NCI-H1436 treated with DMSO at 0.1 percent for 48 hours (cell line): ENCODE data around the gene STK32C.
A peak's percentile ranks its signal among the peaks of the same experiment; 100 is the strongest.

Source experiments
- DNase-seq: peaks from one replicate; lab custom pipeline; 2025; lab: John Stamatoyannopoulos, UW

Gene STK32C

DNA sequence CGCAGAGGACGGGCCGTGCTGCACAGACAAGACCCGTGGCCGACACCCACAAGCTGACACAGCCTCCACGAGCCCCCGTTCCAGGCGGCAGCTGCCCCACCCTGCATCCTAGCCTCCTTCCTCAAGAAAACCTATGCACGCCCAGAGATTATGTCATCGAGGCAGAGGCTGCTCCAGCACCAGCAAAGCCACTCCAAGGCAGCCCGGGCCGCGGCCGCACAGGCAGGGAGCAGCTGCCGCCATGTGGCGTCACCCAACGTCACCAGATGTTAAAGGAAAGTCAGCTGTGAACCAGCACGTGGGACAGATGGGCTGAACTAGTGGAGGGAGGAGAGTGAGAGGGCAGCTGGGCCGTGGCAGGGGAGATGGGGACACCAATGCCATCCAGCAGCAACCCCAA, 59.8 kb downstream of the STK32C start:
- no peak for DNase-seq

GRCh38 chr10:132246296-132246695, 61.5 kb downstream of the STK32C start:
- DNase-seq, result no peak

GRCh38 chr10:132245056-132245455, 62.7 kb downstream of the STK32C start:
- no peak for DNase-seq

GRCh38 chr10:132243626-132244025, 64.1 kb downstream of the STK32C start:
- DNase-seq, result no peak

- DNase-seq, result no peak
Observed at GRCh38 chr10:132243141-132243540, 64.6 kb downstream of the STK32C start.

DNA sequence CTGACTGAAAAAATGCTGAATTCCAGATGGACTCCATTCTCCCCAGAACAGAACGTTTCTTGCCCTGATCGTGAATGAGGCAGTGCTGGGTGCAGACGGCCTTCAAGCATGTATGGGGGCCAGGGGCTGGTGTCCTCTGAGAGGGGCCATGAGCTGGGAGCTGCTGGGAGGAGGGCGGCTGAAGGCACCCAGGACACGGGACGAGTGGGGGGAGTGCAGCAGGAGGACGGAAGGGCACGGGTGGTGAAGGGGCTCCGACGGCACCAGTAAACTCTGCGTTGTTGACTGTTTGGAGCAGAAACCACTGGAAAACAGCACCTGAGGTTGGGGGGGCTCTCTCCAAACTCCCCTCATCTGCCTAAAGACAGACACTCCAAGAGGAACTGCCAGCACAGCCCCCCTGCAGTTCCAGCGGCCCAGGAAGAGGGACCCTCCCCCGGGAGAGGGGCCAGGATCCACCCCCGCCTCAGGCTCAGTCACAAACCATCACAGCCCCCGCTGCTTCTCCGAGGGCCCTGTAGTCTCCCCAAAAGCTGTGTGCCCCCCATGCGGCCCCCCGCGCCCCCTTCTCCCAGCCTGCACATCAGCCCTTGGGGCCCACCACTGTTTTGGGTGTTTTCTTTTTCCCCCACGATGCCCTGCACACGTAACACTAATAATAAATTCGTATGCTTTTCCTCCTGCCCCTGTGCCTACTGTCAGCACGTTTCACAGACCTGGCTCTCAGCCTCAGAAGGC, 65.5 kb downstream of the STK32C start:
- DNase-seq, result no peak

DNA sequence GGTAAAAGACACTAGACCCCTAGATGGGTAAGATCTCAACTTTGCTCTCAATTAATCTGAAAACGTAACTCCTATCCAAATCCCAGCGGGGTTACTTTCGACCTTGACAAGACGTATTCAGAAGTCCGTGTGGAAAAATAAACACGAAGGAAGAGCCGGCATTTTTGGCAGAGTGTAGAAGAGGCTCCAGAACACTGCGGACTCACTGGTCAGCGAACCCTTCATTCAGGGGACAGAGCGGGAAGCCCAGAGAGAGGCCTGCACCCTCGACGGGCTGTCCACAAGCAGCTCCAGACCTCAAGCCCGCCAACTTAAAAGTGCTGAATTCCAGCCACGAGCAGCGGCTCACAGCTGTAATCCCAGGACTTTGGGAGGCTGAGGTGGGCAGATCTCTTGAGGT, 66.3 kb downstream of the STK32C start:
- DNase-seq, result no peak

GRCh38 chr10:132241086-132241485, 66.7 kb downstream of the STK32C start:
- DNase-seq, result no peak

DNA sequence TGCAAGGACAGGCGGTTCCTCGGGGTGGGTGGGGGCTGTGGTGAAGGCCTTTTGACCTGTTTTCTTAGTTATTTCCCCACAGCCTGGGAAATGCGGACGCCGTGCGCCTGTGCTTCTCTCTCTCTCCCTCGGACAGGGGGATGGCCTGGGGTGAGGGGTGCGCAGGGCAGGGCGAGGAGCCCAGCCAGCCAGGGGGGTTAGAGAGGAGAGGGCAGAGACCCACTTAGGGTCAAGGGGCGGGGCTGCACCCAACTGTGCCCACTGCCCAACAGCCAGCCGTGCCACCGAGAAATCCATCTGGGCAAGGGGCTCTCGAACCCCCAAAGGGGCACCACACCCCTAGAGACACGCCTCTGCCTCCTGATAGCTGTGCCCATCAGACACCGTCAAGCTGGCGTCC, 67.2 kb downstream of the STK32C start:
- DNase-seq, result no peak

DNA sequence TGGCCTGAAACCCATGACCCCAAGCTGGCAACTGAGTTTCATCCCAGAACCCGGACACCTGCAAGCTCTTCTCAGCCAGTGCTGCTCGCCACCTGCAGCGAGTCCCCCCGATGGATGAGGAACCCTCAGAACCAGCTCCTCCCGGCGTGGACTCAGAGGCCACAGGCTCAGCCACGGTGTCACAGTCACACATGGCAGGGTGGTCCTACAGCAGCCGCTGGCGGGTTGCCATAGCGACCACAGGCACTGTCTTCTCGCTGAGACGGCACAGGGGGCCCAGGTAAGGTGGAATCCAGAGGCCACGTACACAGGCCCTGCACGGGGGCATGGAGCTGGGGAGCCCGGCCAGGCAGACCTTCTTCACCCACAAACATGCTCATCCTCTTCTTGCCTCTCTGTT, 67.6 kb downstream of the STK32C start:
- DNase-seq, result no peak

DNA sequence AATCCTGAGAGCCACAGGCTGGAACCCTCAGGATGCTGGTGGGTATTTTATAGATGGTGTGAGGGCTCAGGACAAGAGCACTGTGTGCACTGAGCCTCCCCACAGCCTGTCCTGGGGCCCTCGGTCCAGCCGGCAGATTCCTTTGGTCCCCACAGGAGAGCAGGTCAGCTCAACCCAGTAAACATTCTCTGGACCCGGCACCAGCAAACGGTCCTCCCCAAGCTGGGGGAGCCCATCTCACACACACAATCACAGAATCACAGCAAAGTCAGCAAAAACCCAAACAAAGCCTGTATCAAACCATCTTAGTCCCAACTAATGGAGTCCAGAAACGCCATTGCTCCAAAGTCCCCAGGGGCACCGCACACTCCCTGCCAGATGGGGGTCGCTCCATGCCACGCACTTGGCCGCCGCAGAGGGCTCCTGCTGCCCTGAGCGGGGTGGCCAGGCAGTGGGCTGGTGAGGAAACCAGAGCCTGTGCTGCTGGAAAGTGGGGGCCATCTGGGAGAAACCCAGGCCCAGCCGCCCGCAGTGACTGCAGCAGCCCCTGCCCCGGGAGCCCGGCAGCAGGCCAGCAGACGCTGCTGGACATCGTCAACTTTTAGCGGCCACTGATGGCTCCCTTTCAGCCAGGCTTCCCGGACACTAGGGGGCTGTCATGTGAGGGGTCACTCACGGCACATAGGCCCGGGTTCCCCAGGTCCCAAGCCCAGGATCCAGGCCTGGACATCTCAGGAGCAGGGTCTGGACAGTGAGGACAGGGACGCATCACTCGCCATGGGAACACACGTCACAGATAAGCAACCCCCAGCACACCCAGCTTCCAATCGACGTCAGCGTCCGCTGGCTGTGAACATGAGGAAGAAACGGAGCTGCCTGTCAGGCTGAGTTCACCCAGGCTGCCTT, 68.4 kb downstream of the STK32C start:
- no peak for DNase-seq

GRCh38 chr10:132238371-132239125, 69.2 kb downstream of the STK32C start:
- no peak for DNase-seq

- DNase-seq, result no peak
Observed at GRCh38 chr10:132237871-132238270, 69.9 kb downstream of the STK32C start.

DNA sequence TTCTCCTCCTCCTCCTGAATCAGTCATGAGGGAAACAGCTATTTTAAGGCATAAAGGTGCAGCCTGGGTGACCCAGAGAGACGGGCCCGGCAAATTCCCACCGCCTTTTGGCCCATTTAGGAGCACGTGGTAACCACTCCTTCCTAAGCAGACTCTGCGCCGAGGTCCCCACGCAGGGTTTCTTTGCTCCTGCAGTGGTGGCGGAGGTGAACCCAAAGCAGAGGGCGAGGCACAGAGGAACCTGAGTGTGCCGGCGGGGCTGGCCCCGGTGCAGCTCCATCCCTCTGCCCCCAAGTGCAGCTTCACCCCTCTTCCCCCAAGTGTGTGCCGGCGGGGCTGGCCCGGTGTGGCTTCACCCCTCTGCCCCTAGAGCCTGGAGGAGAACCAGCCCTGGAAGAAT, 70.4 kb downstream of the STK32C start:
- no peak for DNase-seq

DNA sequence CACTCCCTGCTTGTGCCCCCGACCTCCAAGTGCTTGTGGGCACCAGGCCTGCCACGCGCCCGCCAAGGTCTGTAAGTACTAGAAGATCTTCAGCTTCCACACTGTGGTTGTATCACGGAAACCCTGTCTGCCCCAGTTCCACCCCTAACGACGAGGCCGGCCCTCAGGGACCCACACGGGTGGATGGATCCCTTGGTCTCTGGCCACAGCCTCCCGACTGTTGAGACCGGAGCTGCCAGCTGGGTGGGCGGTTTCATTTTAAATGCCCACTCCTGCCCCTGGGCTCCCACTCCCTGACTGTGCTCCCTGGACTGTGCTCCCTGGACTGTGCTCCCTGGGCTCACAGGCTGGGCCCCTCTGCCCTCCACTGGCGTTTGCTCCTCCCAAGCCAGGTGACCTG, 70.9 kb downstream of the STK32C start:
- DNase-seq, result no peak

GRCh38 chr10:132236161-132236560, 71.6 kb downstream of the STK32C start:
- DNase-seq, result no peak

GRCh38 chr10:132234860-132235259, 72.9 kb downstream of the STK32C start:
- DNase-seq, result no peak

- DNase-seq, result no peak
Observed at GRCh38 chr10:132233501-132234085, 74.2 kb downstream of the STK32C start.

DNA sequence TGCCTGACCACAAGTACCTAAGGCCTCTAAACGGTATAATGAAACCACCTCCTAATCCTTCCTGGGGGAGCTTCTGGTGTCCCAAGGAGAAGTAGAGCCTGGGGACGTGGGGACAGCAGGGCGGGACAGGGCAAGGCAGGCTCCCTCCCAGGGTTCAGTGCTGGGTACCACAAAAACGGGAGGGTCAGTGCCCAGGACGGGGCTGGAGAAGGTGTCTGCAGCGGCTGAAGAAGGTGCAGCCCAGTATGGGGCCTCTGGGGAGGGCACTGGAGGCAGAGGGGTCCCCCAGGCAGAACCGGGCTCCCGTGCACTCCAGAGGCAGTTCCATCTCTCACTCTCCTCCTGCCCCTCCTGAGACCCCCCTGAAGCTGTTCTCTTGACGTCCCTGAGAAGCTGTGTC, 74.8 kb downstream of the STK32C start:
- no peak for DNase-seq

DNA sequence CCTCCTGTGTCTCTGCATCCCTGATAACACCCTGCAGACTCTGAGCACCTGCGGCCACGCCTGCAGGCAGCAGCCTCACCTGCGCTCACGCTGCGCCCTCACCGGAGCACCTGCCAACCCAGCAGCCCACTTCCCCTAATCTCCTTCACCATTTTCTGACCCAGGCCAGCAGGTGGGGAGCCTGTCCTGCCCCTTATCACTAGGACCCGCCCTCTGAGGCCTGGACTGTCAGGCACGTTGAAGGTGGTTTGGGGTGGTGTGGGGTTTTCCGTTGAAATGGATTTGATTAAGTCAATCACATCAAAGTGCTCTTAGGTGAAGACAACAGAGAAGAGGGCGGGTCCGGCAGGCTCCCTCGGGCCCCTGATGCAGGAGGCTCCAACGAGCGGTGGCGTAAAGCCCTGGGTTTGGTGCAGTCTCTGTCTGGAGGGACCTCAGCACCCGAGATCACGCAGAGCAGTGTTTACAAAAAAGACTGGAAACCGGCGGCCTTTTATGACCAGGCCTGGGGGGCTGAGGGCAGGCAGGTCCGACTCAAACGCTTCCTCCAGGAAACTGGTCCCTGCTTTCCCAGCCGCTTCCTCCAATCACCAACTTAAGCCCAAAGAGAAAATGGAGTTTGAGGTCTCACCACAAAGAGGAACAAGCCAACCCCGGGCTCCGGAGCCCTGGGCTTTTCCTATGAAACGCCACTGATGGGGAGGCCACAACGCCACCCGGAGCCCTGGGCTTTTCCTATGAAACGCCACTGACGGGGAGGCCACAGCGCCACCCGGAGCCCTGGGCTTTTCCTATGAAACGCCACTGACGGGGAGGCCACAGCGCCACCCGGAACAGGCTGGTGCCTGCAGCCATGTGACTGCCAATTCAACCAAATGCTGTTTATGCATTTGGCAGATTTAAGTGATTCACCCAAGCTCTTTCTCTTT, 75.5 kb downstream of the STK32C start:
- DNase-seq, result peak; percentile 65

DNA sequence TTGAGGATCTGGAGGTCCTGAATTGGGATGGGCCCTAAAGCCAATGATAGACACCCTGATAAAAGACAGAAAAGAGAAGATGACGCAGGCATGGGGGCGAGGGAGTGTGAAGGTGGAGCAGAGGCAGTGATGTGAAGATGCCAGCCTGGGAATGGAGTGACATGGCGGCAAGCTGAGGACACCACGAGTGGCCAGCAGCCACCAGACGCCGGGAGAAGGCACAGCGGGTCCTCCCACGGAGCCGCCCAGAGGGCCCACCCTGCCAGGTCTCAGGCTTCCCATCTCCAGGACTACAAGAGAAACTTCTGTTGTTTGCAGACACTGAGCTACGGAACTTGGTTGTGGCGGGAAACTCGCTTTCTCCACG, 76.1 kb downstream of the STK32C start:
- DNase-seq, result no peak
